GM12878 (cell line): ENCODE measurements around the gene GALNT9. TPM values are rescaled to one million over a fixed set of nuclear protein-coding genes. Genes with fewer than 3 reads are reported as not detected.

Source experiments
- ATAC-seq: fragments of 200-7000 bp; cut with Tn5 transposase; 3 replicates; pipeline ENCODE4 v1.9.1; 2020; ENCODE audit warnings: mild to moderate bottlenecking, moderate library complexity
- BruUV-seq: library from RNA; stranded (reverse); fragments of 400-500 nt; replicated peaks from 2 replicates; lab custom pipeline; 2021; lab: Mats Ljungman, UMichigan
- CTCF ChIA-PET: fragments of 300-600 bp; sonication (Branson Sonifier 250); formaldehyde crosslinking; extraction: SDS; loops from one replicate; lab custom pipeline; 2021; ENCODE audit warnings: inconsistent platforms; lab: Yijun Ruan, JAX
- POLR2A ChIA-PET: fragments of 350-600 bp; formaldehyde crosslinking; extraction: SDS; loops from one replicate; lab custom pipeline; 2021; ENCODE audit warnings: inconsistent platforms; lab: Charles Lee
- RAD21 ChIA-PET: fragments of 300-600 bp; sonication (Branson Sonifier 250); formaldehyde crosslinking; loops from one replicate; lab custom pipeline; 2023; ENCODE audit warnings: antibody characterized with exemption; ENCODE audit not compliant: unreplicated experiment; lab: Charles Lee
- SMC1A ChIA-PET: fragments of 300-600 bp; sonication (Branson Sonifier 250); formaldehyde crosslinking; loops from one replicate; lab custom pipeline; 2023; ENCODE audit not compliant: unreplicated experiment, uncharacterized antibody; lab: Charles Lee
- DNase-seq: peaks from one replicate; pipeline ENCODE4 v3.0.0-alpha.2; 2011; ENCODE audit warnings: low read depth, low spot score
- FAIRE-seq: peaks from 3 replicates; lab custom pipeline; 2011; peaks lifted over from hg19 to GRCh38; lab: Jason Lieb, UNC
- H2AFZ ChIP-seq: 2 replicates; pipeline ENCODE4 v1.6.0; 2011; ENCODE audit warnings: low read depth, low read length, control low read depth; ENCODE audit not compliant: control insufficient read depth
- H3K27ac ChIP-seq: 2 replicates; pipeline ENCODE4 v1.5.1; 2011; ENCODE audit warnings: control low read depth; ENCODE audit not compliant: control insufficient read depth, insufficient read depth
- H3K27me3 ChIP-seq, 2 experiments: replicated peaks in 1 of 2; 2 replicates each; pipeline versions ENCODE4 v1.6.0 to v1.6.1; 2011; ENCODE audit warnings: low read length in 1 of 2; ENCODE audit not compliant: control insufficient read depth in 2 of 2, insufficient read depth in 2 of 2
- H3K36me3 ChIP-seq, 2 experiments: 2 replicates each; pipeline ENCODE4 v1.5.1; 2011; ENCODE audit warnings: low read length in 1 of 2; ENCODE audit not compliant: control insufficient read depth in 2 of 2, insufficient read depth in 2 of 2
- H3K4me1 ChIP-seq: 2 replicates; pipeline ENCODE4 v1.6.1; 2011; ENCODE audit warnings: mild to moderate bottlenecking, low read length, moderate library complexity, mixed read lengths; ENCODE audit not compliant: control insufficient read depth, insufficient read depth
- H3K4me2 ChIP-seq: 2 replicates; pipeline ENCODE4 v1.6.0; 2011; ENCODE audit warnings: control low read depth; ENCODE audit not compliant: control insufficient read depth, insufficient read depth
- H3K4me3 ChIP-seq: fragments of 200-600 bp; sonication (generic); 2 replicates; pipeline ENCODE4 v1.5.1; 2016
- H3K79me2 ChIP-seq: 2 replicates; pipeline ENCODE4 v1.6.0; 2011; ENCODE audit warnings: low read length; ENCODE audit not compliant: control insufficient read depth, insufficient read depth
- H3K9ac ChIP-seq: 2 replicates; pipeline ENCODE4 v1.8.0; 2011; ENCODE audit warnings: low read length, control low read depth, mixed read lengths; ENCODE audit not compliant: control insufficient read depth, insufficient read depth
- H3K9me3 ChIP-seq: replicated peaks from 3 replicates; pipeline ENCODE4 v1.5.1; 2011; ENCODE audit warnings: mild to moderate bottlenecking, low read length; ENCODE audit not compliant: control insufficient read depth, insufficient read depth
- H4K20me1 ChIP-seq: 2 replicates; pipeline ENCODE4 v1.6.0; 2011; ENCODE audit not compliant: control insufficient read depth, insufficient read depth
- CHD4 ChIP-seq: fragments of 200-600 bp; sonication (generic); IDR thresholded peaks from 2 replicates; pipeline ENCODE4 v1.6.1; 2016; ENCODE audit warnings: mild to moderate bottlenecking
- KLF5 ChIP-seq: fragments of 450-650 bp; IDR thresholded peaks from 2 replicates; pipeline ENCODE4 v1.6.1; 2014; ENCODE audit warnings: mild to moderate bottlenecking; ENCODE audit not compliant: partially characterized antibody
- NFYB ChIP-seq: IDR thresholded peaks from 2 replicates; pipeline ENCODE4 v1.6.1; 2011; ENCODE audit warnings: low read depth, mild to moderate bottlenecking, low read length, improper control_type of control experiment, moderate library complexity; ENCODE audit not compliant: insufficient read depth
- POLR2AphosphoS5 ChIP-seq: IDR thresholded peaks from 2 replicates; pipeline ENCODE4 v1.6.1; 2011; ENCODE audit warnings: mild to moderate bottlenecking, low read length, inconsistent platforms
- RBBP5 ChIP-seq: fragments of 200-600 bp; sonication (generic); conservative IDR thresholded peaks from 2 replicates; pipeline ENCODE4 v1.6.1; 2016
- RUNX3 ChIP-seq: IDR thresholded peaks from 2 replicates; pipeline ENCODE4 v1.6.1; 2012; ENCODE audit warnings: low read length, inconsistent platforms
- SIN3A ChIP-seq: IDR thresholded peaks from 2 replicates; pipeline ENCODE4 v1.6.1; 2012; ENCODE audit warnings: low read depth, low read length, improper control_type of control experiment
- TBL1XR1 ChIP-seq: IDR thresholded peaks from 2 replicates; pipeline ENCODE4 v1.6.1; 2012; ENCODE audit warnings: low read depth, low read length, improper control_type of control experiment
- WRNIP1 ChIP-seq: IDR thresholded peaks from 2 replicates; pipeline ENCODE4 v1.6.1; 2011; ENCODE audit warnings: low read depth, low read length, improper control_type of control experiment, borderline replicate concordance
- ZNF24 ChIP-seq: fragments of 450-650 bp; IDR thresholded peaks from 2 replicates; pipeline ENCODE4 v1.6.1; 2017; ENCODE audit warnings: antibody characterized with exemption, mild to moderate bottlenecking
- WGBS: methylation state at CpG from one replicate; pipeline ENCODE4 v1.1.6; 2016; ENCODE audit warnings: low lambda C conversion rate; ENCODE audit not compliant: insufficient replicate concordance, insufficient coverage; ENCODE audit errors: missing lambda C conversion rate; 5-methylcytosine and 5-hydroxymethylcytosine counted together
- in situ Hi-C: fragments of 300-500 bp; cut with MboI; formaldehyde crosslinking; loops from 9 replicates; pipeline ENCODE4 v1.14.3; 2018; ENCODE audit warnings: mixed read lengths
- intact Hi-C: fragments of 100-400 bp; cut with micrococcal nuclease; formaldehyde crosslinking; loops from one replicate; pipeline ENCODE4 v1.14.2; 2022; ENCODE audit not compliant: unreplicated experiment
- polyA plus RNA-seq, 11 experiments: library from polyadenylated mRNA; depleted of rRNA in 4 of 11; unstranded in 6 of 11; stranded (reverse) in 5 of 11; fragments of >200 nt; fragmentation: Nextera tagmentation in 4 of 11; fragmentation: Illumina TruSeq in 1 of 11; extraction: Ambion mirVana in 4 of 11; extraction: Trizol in 1 of 11; gene quantifications; 1 replicate in 1 of 11; 2 replicates in 10 of 11; pipeline versions ENCODE4 v1.2.1 to v1.2.3, GENCODE V29; 2011 to 2016; ENCODE audit warnings: inconsistent platforms in 2 of 11, missing spikeins in 2 of 11, low read depth in 1 of 11
- total RNA-seq, 4 experiments: library from RNA; depleted of rRNA in 3 of 4; stranded (reverse); fragments of >200 nt in 3 of 4; fragmentation: Illumina TruSeq in 1 of 4; extraction: Trizol in 1 of 4; gene quantifications; 2 replicates each; pipeline versions ENCODE4 v1.2.1 to v1.2.3, GENCODE V29; 2013 to 2021
- TF ChIP-seq, protein P1 (sequence below): IDR thresholded peaks from 2 replicates; pipeline ENCODE4 v1.6.1; 2011; ENCODE audit warnings: mild to moderate bottlenecking, low read depth, low read length, moderate library complexity; ENCODE audit not compliant: insufficient replicate concordance
- TF ChIP-seq, protein P2 (sequence below): fragments of 450-650 bp; IDR thresholded peaks from 2 replicates; pipeline ENCODE4 v1.6.1; 2017; ENCODE audit warnings: mild to moderate bottlenecking, low read depth, inconsistent platforms; ENCODE audit not compliant: poor library complexity, severe bottlenecking

Gene GALNT9
- total and polyA plus RNA-seq, 10 of the 15 experiments (the other 5 are each of a cell fraction or from before 2014, with no cell fraction given) = 0.04 TPM; not detected in 9

DNA sequence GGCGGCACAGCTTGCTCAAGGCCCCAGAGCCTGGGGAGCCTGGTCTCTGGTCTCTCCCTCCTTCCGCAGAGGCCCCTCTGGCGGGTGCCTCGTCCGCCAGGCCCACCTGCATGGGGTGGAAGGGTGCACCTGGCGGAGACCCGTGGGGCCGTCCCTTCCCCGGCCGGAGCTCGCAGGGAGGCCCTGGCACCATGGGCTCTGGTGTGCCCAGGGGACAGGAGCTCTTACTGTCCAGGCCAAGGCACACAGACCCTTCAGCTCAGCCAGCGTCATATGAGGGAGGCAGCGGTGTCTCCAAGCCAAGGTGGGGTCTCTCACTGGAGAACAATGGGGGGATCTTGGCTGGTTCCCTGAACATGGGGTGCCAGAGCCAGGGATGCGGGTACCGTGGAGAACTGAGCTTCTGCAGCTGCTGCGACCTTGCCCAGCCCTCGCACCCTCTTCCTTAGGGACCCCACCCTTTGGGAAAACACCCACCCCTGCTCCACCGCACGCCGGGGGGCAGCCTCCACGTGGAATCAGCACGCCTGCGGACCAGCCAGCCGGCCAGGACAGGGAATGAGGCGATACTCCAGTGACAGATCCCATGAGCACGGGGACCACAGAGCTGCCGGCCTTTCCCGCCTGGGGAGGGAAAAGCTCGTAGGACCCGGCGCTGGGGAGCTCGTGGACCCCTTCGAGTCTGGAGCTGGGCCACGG is 25.7 kb upstream of the GALNT9 start:
- intact Hi-C loops = no loop called here
- FAIRE-seq (no peak), DNase-seq (no peak), ATAC-seq (no peak)
- H3K9ac ChIP-seq = no peak overlapping the region
- H3K36me3 ChIP-seq = no peaks in the 10 kb centered on the region
- no peak overlapping the region for H2AFZ ChIP-seq
- ChIA-PET POLR2A (no interaction called here), RAD21 (no interaction called here), SMC1A (no interaction called here), CTCF (no interaction called here)
- no peaks in the 10 kb centered on the region for H3K4me1 ChIP-seq
- no peak overlapping the region for H3K4me3 ChIP-seq
- 51% methylated on average over 33 of the region's 34 CpGs for WGBS
- in situ Hi-C loops = no loop called here
- H3K27me3 ChIP-seq = no peaks in the 10 kb centered on the region
- H3K9me3 ChIP-seq = peaks cover 5% of the 10 kb centered on the region; the same call in 1 of the 3 replicates
- H3K4me2 ChIP-seq = no peak overlapping the region
- H3K79me2 ChIP-seq = no peaks in the 10 kb centered on the region
- H3K27ac ChIP-seq = no peak overlapping the region
- TF ChIP-seq WRNIP1 = no peak
- no peak for TF ChIP-seq TBL1XR1
- no peak for TF ChIP-seq POLR2AphosphoS5
- no peak for TF ChIP-seq RBBP5
- TF ChIP-seq CHD4 = no peak
- no TSS peak for BruUV-seq
- H4K20me1 ChIP-seq = no peaks in the 10 kb centered on the region

DNA sequence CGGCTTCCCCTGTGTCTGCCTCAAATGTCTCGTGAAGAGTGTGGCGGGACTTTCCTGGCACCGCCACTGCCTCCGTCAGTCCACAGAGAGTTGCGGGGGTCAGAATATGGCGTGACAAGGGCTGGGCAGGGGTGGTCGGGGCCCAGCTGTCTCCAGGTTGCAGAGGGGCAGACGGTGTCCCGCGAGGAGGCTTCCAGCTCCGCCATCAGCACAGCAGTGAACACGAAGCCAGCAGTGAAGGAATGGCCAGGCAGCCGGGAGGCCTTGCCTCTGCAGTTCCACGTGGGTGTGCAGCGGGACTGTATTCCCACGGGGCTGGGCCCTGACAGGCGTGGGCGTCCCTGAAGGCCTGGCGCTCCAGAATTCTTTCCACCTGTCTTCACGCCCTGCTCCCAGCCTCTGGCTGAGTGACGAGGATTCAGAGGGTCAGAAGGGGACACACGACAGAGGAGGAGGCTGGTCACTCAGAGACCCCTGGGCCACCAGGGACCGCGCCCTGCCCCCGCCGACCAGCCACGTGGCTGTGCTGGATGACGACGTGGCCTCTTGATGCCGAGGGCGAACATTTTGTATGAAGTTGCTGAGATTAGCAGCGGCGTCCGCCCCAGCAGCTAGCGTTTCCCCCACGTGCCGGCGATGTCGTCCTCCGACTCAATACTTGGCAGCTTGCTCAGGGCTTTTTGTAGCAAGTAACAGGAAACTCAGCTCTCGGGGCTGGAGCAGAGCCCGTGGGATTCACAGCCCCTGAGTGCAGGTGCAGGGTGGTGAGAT is 25.0 kb upstream of the GALNT9 start:
- in situ Hi-C loops (no loop called here), intact Hi-C loops (no loop called here)
- Histone ChIP-seq H3K4me3 (no peak overlapping the region), H3K4me1 (no peaks in the 10 kb centered on the region), H2AFZ (no peak overlapping the region), H3K36me3 (no peaks in the 10 kb centered on the region), H3K9me3 (peaks cover 5% of the 10 kb centered on the region; the same call in 1 of the 3 replicates), H3K9ac (no peak overlapping the region), H3K27ac (no peak overlapping the region), H3K79me2 (no peaks in the 10 kb centered on the region), H4K20me1 (no peaks in the 10 kb centered on the region), H3K4me2 (no peak overlapping the region), H3K27me3 (no peaks in the 10 kb centered on the region)
- RAD21 ChIA-PET = no interaction called here
- BruUV-seq = no TSS peak
- SMC1A ChIA-PET = no interaction called here
- ATAC-seq (no peak), DNase-seq (no peak), FAIRE-seq (no peak)
- CTCF ChIA-PET = no interaction called here
- POLR2A ChIA-PET = no interaction called here
- 39% methylated on average over 40 of the region's 43 CpGs for WGBS
- no peak for TF ChIP-seq SIN3A
- TF ChIP-seq NFYB = no peak
- no peak for TF ChIP-seq KLF5
- TF ChIP-seq ZNF24 = no peak
- TF ChIP-seq RUNX3 = no peak
- TF ChIP-seq, protein P1, sequence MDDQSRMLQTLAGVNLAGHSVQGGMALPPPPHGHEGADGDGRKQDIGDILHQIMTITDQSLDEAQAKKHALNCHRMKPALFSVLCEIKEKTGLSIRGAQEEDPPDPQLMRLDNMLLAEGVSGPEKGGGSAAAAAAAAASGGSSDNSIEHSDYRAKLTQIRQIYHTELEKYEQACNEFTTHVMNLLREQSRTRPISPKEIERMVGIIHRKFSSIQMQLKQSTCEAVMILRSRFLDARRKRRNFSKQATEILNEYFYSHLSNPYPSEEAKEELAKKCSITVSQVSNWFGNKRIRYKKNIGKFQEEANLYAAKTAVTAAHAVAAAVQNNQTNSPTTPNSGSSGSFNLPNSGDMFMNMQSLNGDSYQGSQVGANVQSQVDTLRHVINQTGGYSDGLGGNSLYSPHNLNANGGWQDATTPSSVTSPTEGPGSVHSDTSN = no peak
- TF ChIP-seq, protein P2, sequence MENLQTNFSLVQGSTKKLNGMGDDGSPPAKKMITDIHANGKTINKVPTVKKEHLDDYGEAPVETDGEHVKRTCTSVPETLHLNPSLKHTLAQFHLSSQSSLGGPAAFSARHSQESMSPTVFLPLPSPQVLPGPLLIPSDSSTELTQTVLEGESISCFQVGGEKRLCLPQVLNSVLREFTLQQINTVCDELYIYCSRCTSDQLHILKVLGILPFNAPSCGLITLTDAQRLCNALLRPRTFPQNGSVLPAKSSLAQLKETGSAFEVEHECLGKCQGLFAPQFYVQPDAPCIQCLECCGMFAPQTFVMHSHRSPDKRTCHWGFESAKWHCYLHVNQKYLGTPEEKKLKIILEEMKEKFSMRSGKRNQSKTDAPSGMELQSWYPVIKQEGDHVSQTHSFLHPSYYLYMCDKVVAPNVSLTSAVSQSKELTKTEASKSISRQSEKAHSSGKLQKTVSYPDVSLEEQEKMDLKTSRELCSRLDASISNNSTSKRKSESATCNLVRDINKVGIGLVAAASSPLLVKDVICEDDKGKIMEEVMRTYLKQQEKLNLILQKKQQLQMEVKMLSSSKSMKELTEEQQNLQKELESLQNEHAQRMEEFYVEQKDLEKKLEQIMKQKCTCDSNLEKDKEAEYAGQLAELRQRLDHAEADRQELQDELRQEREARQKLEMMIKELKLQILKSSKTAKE = no peak
